GM12892 (cell line): ENCODE measurements around the gene TIPIN.
A peak's percentile ranks its signal among the peaks of the same experiment; 100 is the strongest.

ENCODE experiments used
- DNase-seq: peaks from one replicate; pipeline ENCODE4 v3.0.0; 2011; ENCODE audit not compliant: insufficient read length
- FAIRE-seq: peaks from 2 replicates; lab custom pipeline; 2011; peaks lifted over from hg19 to GRCh38; lab: Jason Lieb, UNC
- POLR2A ChIP-seq: IDR thresholded peaks from 2 replicates; pipeline ENCODE4 v1.6.1; 2011; ENCODE audit warnings: low read depth, low read length, control low read depth
- POLR2AphosphoS5 ChIP-seq: IDR thresholded peaks from 2 replicates; pipeline ENCODE4 v1.6.1; 2011; ENCODE audit warnings: low read depth, low read length, control low read depth
- TAF1 ChIP-seq: IDR thresholded peaks from 2 replicates; pipeline ENCODE4 v1.6.1; 2011; ENCODE audit warnings: low read depth, mild to moderate bottlenecking, control low read depth, low read length, borderline replicate concordance

Gene TIPIN

GRCh38 chr15:66294157-66294931, 62.1 kb downstream of the TIPIN start:
- peak; percentile 18 for DNase-seq

GRCh38 chr15:66293419-66294156, 62.9 kb downstream of the TIPIN start, which contains the start of gene DIS3L:
TSS of gene DIS3L (plus strand) at chr15:66293568. CDS start at chr15:66293597, 29 bp downstream.
- peak; percentile 77; the same call in 1 of the 2 replicates for TF ChIP-seq POLR2A
- no peak for TF ChIP-seq POLR2AphosphoS5
- DNase-seq: peak; percentile 72
- FAIRE-seq: peak; percentile 88

More at GRCh38 chr15:66294157-66294931, 62.1 kb downstream of the TIPIN start:
- peak; percentile 80 for FAIRE-seq
- 0 out of 2 replicates have a peak, but pooled peaks have one; percentile 42 for TF ChIP-seq POLR2AphosphoS5
- 0 out of 2 replicates have a peak, but pooled peaks have one; percentile 2 for TF ChIP-seq TAF1
- 0 out of 2 replicates have a peak, but pooled peaks have one; percentile 20 for TF ChIP-seq POLR2A

GRCh38 chr15:66292571-66293418, 63.7 kb downstream of the TIPIN start:
- no peak for DNase-seq
- no peak for TF ChIP-seq TAF1
- TF ChIP-seq POLR2AphosphoS5: no peak
- no peak for TF ChIP-seq POLR2A
- FAIRE-seq: no peak

- FAIRE-seq (no peak), DNase-seq (no peak)
- TF ChIP-seq TAF1: no peak
- TF ChIP-seq POLR2AphosphoS5: no peak
- TF ChIP-seq POLR2A: no peak
Measured at GRCh38 chr15:66291816-66292570, 64.5 kb downstream of the TIPIN start.

- FAIRE-seq (no peak), DNase-seq (no peak)
- no peak for TF ChIP-seq TAF1
- no peak for TF ChIP-seq POLR2A
- TF ChIP-seq POLR2AphosphoS5: no peak
Measured at GRCh38 chr15:66290518-66290917, 66.0 kb downstream of the TIPIN start.

- FAIRE-seq: no peak
- DNase-seq: no peak
- TF ChIP-seq POLR2AphosphoS5 (no peak), POLR2A (no peak), TAF1 (no peak)
Measured at GRCh38 chr15:66290007-66290406, 66.5 kb downstream of the TIPIN start.

GRCh38 chr15:66288551-66289185, 67.8 kb downstream of the TIPIN start:
- no peak for FAIRE-seq
- TF ChIP-seq TAF1 (no peak), POLR2AphosphoS5 (no peak), POLR2A (no peak)
- no peak for DNase-seq

- DNase-seq: no peak
- TF ChIP-seq TAF1: no peak
- TF ChIP-seq POLR2AphosphoS5: no peak
- no peak for TF ChIP-seq POLR2A
- FAIRE-seq: no peak
Measured at GRCh38 chr15:66288093-66288492, 68.4 kb downstream of the TIPIN start.

GRCh38 chr15:66287461-66288057, 68.9 kb downstream of the TIPIN start:
- no peak for TF ChIP-seq POLR2AphosphoS5
- no peak for TF ChIP-seq TAF1
- TF ChIP-seq POLR2A: no peak
- FAIRE-seq: peak; percentile 14

More at GRCh38 chr15:66287461-66288057, 68.9 kb downstream of the TIPIN start:
- DNase-seq: no peak
